GM23338 (cell line): ENCODE measurements around the gene TMEM247. TPM values are rescaled to one million over a fixed set of nuclear protein-coding genes. Genes with fewer than 3 reads are reported as not detected.

Source experiments
- ATAC-seq: fragments of 200-7000 bp; cut with Tn5 transposase; 3 replicates; pipeline ENCODE4 v1.9.1; 2020
- DNase-seq: peaks from one replicate; pipeline ENCODE4 v3.0.0-alpha.2; 2015; ENCODE audit warnings: low spot score
- H2AFZ ChIP-seq: fragments of 200-600 bp; sonication (generic); 2 replicates; pipeline ENCODE4 v1.8.0; 2016; ENCODE audit warnings: antibody characterized with exemption, mild to moderate bottlenecking, moderate library complexity
- H3F3A ChIP-seq: fragments of 200-600 bp; sonication (generic); replicated peaks from 2 replicates; pipeline ENCODE4 v1.8.0; 2017; ENCODE audit warnings: antibody characterized with exemption, mixed run types, low read depth
- H3K27ac ChIP-seq: fragments of 200-600 bp; sonication (generic); 2 replicates; pipeline ENCODE4 v1.6.1; 2016; ENCODE audit warnings: low read depth
- H3K27me3 ChIP-seq: fragments of 200-600 bp; sonication (generic); 2 replicates; pipeline ENCODE4 v1.8.0; 2016; ENCODE audit warnings: mild to moderate bottlenecking, mixed run types, moderate library complexity; ENCODE audit not compliant: insufficient read depth
- H3K36me3 ChIP-seq: fragments of 200-600 bp; sonication (generic); 2 replicates; pipeline ENCODE4 v1.8.0; 2016; ENCODE audit warnings: mild to moderate bottlenecking; ENCODE audit not compliant: insufficient read depth
- H3K4me1 ChIP-seq: fragments of 200-600 bp; sonication (generic); 2 replicates; pipeline ENCODE4 v1.8.0; 2016; ENCODE audit warnings: mild to moderate bottlenecking, moderate library complexity; ENCODE audit not compliant: insufficient read depth
- H3K4me2 ChIP-seq: fragments of 200-600 bp; sonication (generic); 2 replicates; pipeline ENCODE4 v1.7.1; 2017; ENCODE audit warnings: mixed run types
- H3K4me3 ChIP-seq: fragments of 200-600 bp; sonication (generic); 2 replicates; pipeline ENCODE4 v1.6.1; 2016; ENCODE audit warnings: mixed run types
- H3K79me2 ChIP-seq: fragments of 200-600 bp; sonication (generic); replicated peaks from 2 replicates; pipeline ENCODE4 v1.8.0; 2017; ENCODE audit warnings: mild to moderate bottlenecking; ENCODE audit not compliant: insufficient read depth
- H3K9me2 ChIP-seq: fragments of 200-600 bp; sonication (generic); 2 replicates; pipeline ENCODE4 v1.8.0; 2017; ENCODE audit not compliant: insufficient read depth
- H4K20me1 ChIP-seq: fragments of 200-600 bp; sonication (generic); replicated peaks from 2 replicates; pipeline ENCODE4 v1.8.0; 2017; ENCODE audit warnings: mild to moderate bottlenecking; ENCODE audit not compliant: insufficient read depth
- H3K27ac Mint-ChIP-seq: 2 replicates; pipeline ENCODE4 v1.8.0; 2020; ENCODE audit warnings: inconsistent platforms, mild to moderate bottlenecking, moderate library complexity, mixed read lengths
- H3K27me3 Mint-ChIP-seq: 3 replicates; pipeline ENCODE4 v1.8.0; 2022; ENCODE audit warnings: low read depth, mild to moderate bottlenecking, moderate library complexity, mixed read lengths, inconsistent platforms; ENCODE audit not compliant: insufficient read depth, poor library complexity
- H3K36me3 Mint-ChIP-seq: 3 replicates; pipeline ENCODE4 v1.8.0; 2021; ENCODE audit warnings: low read depth, mild to moderate bottlenecking, inconsistent platforms, moderate library complexity, mixed read lengths
- H3K4me1 Mint-ChIP-seq: 3 replicates; pipeline ENCODE4 v1.8.0; 2020; ENCODE audit warnings: mild to moderate bottlenecking, inconsistent platforms, mixed read lengths
- H3K4me3 Mint-ChIP-seq: 3 replicates; pipeline ENCODE4 v1.8.0; 2021; ENCODE audit warnings: moderate library complexity, mild to moderate bottlenecking, inconsistent platforms, mixed read lengths
- H3K9me3 Mint-ChIP-seq: 3 replicates; pipeline ENCODE4 v1.8.0; 2020; ENCODE audit warnings: moderate library complexity, mild to moderate bottlenecking, inconsistent platforms, mixed read lengths
- CREB1 ChIP-seq: fragments of 250-450 bp; sonication (Bioruptor Pico); IDR thresholded peaks from 2 replicates; pipeline ENCODE4 v1.5.0; 2020; ENCODE audit warnings: low read depth, mild to moderate bottlenecking, moderate library complexity
- CTCF ChIP-seq, 2 experiments: fragments of 200-600 bp in 1 of 2; sonication (generic) in 1 of 2; conservative IDR thresholded peaks; 2 replicates each; pipeline versions ENCODE4 v1.5.1 to v1.6.1; 2016 to 2017; ENCODE audit warnings: antibody characterized with exemption in 2 of 2, low read depth in 2 of 2, mild to moderate bottlenecking in 2 of 2, moderate library complexity in 1 of 2
- ETS1 ChIP-seq: IDR thresholded peaks from 2 replicates; pipeline ENCODE4 v1.6.1; 2016; ENCODE audit warnings: antibody characterized with exemption
- EZH2 ChIP-seq: fragments of 200-600 bp; sonication (generic); IDR thresholded peaks from one replicate; pipeline ENCODE4 v1.8.0; 2017; ENCODE audit warnings: antibody characterized with exemption, mild to moderate bottlenecking, low read depth; ENCODE audit not compliant: unreplicated experiment
- EZH2phosphoT487 ChIP-seq: fragments of 200-600 bp; sonication (generic); IDR thresholded peaks from one replicate; pipeline ENCODE4 v1.8.1; 2018; ENCODE audit warnings: antibody characterized with exemption; ENCODE audit not compliant: unreplicated experiment
- JUNB ChIP-seq: IDR thresholded peaks from one replicate; pipeline ENCODE4 v1.6.1; 2016; ENCODE audit warnings: antibody characterized with exemption; ENCODE audit not compliant: unreplicated experiment
- NANOG ChIP-seq: IDR thresholded peaks from 2 replicates; pipeline ENCODE4 v1.6.1; 2016; ENCODE audit warnings: antibody characterized with exemption, borderline replicate concordance
- POLR2AphosphoS5 ChIP-seq: IDR thresholded peaks from 2 replicates; pipeline ENCODE4 v1.6.1; 2016; ENCODE audit warnings: antibody characterized with exemption, low read depth
- REST ChIP-seq: IDR thresholded peaks from one replicate; pipeline ENCODE4 v1.6.1; 2018; ENCODE audit warnings: antibody characterized with exemption; ENCODE audit not compliant: unreplicated experiment
- STAT1 ChIP-seq: IDR thresholded peaks from one replicate; pipeline ENCODE4 v1.6.1; 2016; ENCODE audit warnings: antibody characterized with exemption; ENCODE audit not compliant: unreplicated experiment
- ZNF114 ChIP-seq: fragments of 250-450 bp; sonication (Bioruptor Pico); IDR thresholded peaks from 2 replicates; pipeline ENCODE4 v1.5.0; 2020; ENCODE audit warnings: mild to moderate bottlenecking, moderate library complexity
- ZNF331 ChIP-seq: fragments of 250-450 bp; sonication (Bioruptor Pico); IDR thresholded peaks from 2 replicates; pipeline ENCODE4 v1.5.0; 2020; ENCODE audit warnings: low read depth, mild to moderate bottlenecking, moderate library complexity
- ZNF462 ChIP-seq: fragments of 250-450 bp; sonication (Bioruptor Pico); IDR thresholded peaks from 2 replicates; pipeline ENCODE4 v1.5.0; 2020; ENCODE audit warnings: mild to moderate bottlenecking, moderate library complexity
- polyA plus RNA-seq: library from polyadenylated mRNA; unstranded; fragments of >200 nt; fragmentation: Nextera tagmentation; extraction: Ambion mirVana; gene quantifications from 2 replicates; pipeline ENCODE4 v1.2.1, GENCODE V29; 2016
- total RNA-seq: library from RNA; depleted of rRNA; stranded (reverse); fragments of >200 nt; shearing (Covaris generic); gene quantifications from 2 replicates; pipeline ENCODE4 v1.2.3, GENCODE V29; 2014

Gene TMEM247
- total and polyA plus RNA-seq, 2 experiments from 2014 or later = not detected

- H3K27me3 ChIP-seq = no peaks in the 10 kb centered on the region
- H3F3A ChIP-seq = no peaks in the 10 kb centered on the region
- no peaks in the 10 kb centered on the region for H3K4me1 ChIP-seq
- ATAC-seq = no peak
- no peaks in the 10 kb centered on the region for H3K79me2 ChIP-seq
- Mint-ChIP-seq H3K9me3 (no peaks in the 10 kb centered on the region), H3K4me3 (no peak overlapping the region), H3K27ac (no peak overlapping the region), H3K27me3 (no peaks in the 10 kb centered on the region), H3K4me1 (no peaks in the 10 kb centered on the region), H3K36me3 (no peaks in the 10 kb centered on the region)
- H3K4me3 ChIP-seq = no peak overlapping the region
- H3K9me2 ChIP-seq = no peaks in the 10 kb centered on the region
- H3K27ac ChIP-seq = no peak overlapping the region
- H3K4me2 ChIP-seq = no peak overlapping the region
- H4K20me1 ChIP-seq = no peaks in the 10 kb centered on the region
- TF ChIP-seq CTCF (conservative IDR thresholded peaks at IDR 0.05; ENCODE audit: low read depth in 2 of 2) (no peak), CREB1 (CRISPR knock-in tag) (no peak), EZH2 (no peak), ZNF462 (no peak), ZNF114 (CRISPR knock-in tag) (no peak), REST (no peak), POLR2AphosphoS5 (no peak), JUNB (no peak), ETS1 (no peak), NANOG (no peak), STAT1 (no peak), EZH2phosphoT487 (no peak), ZNF331 (CRISPR knock-in tag) (no peak)
- no peak overlapping the region for H2AFZ ChIP-seq
- no peaks in the 10 kb centered on the region for H3K36me3 ChIP-seq
- DNase-seq = no peak
Measured at GRCh38 chr2:46445556-46445955, 33.8 kb upstream of the TMEM247 start.
